ENCODE measurements around the gene ADD1.

ADD1 gene

DNA sequence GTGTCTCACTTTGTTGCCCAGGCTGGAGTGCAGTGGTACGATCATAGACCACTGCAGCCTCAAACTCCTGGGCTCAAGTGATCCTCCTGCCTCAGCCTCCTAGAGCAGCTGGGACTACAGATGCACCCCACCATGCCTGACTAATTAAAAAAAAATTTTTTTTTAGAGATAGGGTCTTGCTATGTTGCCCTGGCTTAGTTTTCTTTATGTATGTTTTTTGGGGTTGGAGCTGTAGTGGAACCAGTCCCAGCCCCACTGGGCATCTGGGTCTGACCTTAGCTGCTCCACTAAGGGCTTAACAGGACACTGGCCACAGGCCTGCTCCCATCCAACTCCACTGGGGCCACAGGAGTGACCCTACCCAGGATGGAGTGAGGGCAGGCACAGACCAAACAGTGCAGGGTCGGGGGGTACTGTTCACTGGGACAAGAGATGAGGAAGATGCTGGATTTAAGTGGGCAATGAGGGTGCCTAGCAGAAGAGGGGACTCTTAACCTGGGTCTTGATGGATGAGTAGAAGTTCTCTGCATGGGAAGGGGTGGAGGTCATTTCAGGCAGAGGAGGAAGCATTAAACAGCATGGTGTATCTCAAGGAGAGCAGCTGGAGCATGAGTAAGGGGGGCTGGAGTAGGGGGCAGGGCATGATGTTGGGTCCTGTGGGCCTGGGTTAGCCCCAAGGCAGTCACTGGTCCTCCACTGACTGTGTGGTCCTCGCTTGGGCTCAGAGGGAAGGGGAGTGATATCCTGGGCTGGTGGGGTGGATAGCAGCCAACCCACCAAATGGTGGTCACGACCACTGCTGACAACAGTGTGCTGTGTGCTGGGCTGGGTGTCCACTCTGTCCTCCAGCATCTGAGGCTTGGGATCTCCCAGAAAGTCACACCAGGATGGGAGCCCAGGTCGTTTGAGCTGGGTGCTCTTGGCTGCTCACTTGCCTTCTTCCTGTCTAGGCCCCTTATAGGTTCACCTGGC lies 24.1 kb upstream of the ADD1 start:
- no peak for DNase-seq
- in situ Hi-C loops (cut with MboI; ENCODE audit: low pct_unique_long_range_greater_than_20kb, low sequenced_read_pairs): no loop called here

DNA sequence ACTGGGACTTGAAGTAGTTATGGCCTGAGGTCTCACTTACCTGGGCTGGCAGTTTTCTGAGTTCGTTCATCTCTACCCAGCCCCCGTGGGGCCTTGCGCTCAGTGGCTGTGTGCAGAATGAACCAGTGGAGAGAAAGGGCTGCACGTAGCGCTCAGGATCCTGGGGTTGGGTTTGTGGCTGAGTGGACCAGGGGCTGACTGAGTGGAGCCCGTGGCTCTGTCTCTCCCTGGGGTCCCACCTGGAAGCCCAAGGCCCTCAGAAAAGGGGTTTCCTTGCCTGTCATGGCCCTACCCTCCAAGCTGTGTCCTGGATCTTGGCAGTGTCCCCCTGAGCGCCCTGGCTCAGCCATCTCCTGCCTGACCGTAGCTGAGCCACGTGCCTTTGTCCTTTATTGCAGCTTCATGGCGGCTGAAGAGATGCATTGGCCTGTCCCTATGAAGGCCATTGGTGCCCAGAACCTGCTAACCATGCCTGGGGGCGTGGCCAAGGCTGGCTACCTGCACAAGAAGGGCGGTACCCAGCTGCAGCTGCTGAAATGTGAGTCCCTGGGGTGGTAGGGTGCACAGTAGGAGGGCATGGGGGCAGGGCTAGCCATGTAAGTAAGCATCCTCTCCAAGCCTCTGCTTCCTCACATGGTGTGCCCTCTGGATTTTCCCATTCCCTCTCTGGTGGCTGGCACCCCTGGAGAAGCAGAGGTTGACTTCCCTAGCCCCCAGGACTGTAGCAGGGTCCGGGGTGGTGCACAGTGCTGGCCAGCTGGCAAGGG lies 23.2 kb upstream of the ADD1 start:
- DNase-seq: no peak
- in situ Hi-C loops (cut with MboI; ENCODE audit: low pct_unique_long_range_greater_than_20kb, low sequenced_read_pairs): no loop called here

- in situ Hi-C loops (cut with MboI; ENCODE audit: low pct_unique_long_range_greater_than_20kb, low sequenced_read_pairs): no loop called here
These were observed 21.0 kb upstream of the ADD1 start for GRCh38 chr4:2822461-2823300.

DNA sequence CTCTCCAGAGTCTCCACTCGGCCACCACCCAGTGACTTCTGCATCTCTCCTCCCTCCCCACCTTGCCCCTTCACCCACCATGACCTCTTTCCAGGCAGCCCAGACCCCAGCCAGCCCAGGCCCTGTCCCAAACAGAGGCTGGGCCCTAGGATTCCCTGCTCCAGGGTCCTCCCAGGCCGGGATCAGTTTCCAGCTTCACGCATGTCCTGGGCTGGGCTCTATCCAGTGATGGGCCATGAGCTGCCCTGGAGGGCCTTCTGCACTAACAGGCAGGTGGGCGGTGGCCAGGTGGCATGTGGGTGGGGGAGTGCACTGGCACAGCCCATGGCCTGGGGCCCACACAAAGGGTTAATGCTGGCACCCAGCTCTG lies 20.4 kb upstream of the ADD1 start:
- in situ Hi-C loops (cut with MboI; ENCODE audit: low pct_unique_long_range_greater_than_20kb, low sequenced_read_pairs): no loop called here
- DNase-seq: no peak

More at GRCh38 chr4:2822461-2823300, 21.0 kb upstream of the ADD1 start:
- DNase-seq: no peak

- in situ Hi-C loops (cut with MboI; ENCODE audit: low pct_unique_long_range_greater_than_20kb, low sequenced_read_pairs): no loop called here
- no peak for DNase-seq
These were observed 19.8 kb upstream of the ADD1 start for GRCh38 chr4:2823671-2824328.

DNA sequence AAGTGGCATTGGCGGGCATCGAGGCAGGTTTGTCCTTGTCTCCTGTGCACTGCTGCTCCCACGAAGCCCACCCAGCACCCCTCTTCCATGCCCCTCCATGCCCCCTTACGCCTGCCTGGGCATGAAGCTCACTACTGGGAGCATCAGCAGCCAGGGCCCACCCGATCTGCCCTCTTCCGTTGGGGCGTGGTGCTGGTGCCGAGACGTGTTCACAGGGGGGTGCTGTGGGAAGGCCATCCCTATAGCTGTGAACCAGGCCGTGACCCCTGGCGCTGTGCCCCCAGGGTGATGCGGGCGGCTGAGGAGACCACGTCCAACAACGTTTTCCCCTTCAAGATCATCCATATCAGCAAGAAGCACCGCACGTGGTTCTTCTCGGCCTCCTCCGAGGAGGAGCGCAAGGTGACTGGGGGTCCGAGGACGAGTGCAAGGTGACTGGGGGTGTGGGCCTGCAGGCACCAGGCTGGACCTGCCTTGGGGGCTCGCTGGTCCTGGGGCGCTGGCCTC lies 19.3 kb upstream of the ADD1 start:
- in situ Hi-C loops (cut with MboI; ENCODE audit: low pct_unique_long_range_greater_than_20kb, low sequenced_read_pairs): no loop called here
- no peak for DNase-seq

DNA sequence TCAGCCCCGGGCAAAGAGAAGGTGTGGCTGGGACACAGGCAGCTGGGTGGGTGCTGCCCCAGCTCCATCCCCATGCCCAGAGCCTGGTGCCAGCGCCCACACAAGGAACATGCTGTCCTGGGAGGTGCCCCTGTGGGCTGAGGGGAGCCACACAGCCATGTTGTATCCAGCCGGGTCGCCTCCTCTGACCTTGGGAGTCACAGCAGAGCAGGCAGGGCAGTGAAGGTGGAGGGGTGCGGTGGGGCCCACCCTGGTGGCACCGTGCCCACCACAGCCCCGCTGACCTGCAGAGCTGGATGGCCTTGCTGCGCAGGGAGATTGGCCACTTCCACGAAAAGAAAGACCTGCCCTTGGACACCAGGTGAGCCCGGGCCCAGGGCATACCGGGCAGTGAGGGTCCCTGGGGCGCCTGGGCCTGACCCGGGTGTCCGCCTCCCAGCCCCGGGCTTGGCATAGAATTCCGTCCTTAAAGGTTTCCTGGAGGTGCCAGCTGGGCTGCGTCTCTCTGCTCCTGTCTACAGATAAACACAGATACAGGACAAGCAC lies 18.7 kb upstream of the ADD1 start:
- in situ Hi-C loops (cut with MboI; ENCODE audit: low pct_unique_long_range_greater_than_20kb, low sequenced_read_pairs): no loop called here
- DNase-seq: no peak

DNA sequence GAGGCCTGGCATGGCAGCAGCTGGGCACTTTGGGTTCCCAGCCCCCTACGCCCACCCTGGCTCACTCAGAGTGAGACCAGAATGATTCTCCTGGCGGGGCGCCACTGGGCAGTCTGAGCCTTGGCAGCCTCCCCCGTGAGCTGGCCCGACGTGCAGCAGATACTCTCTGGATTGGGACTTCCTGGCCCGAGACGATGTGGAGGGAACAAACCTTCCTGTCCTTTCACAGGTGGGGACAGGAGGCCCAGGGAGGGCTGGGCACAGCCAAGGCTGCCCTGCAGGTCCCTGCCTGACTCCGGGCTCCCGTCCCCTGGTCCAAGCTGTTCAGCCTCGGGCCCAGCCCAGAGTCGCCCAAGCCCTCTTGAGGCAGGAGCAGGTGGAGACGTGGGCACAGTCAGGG lies 17.9 kb upstream of the ADD1 start:
- in situ Hi-C loops (cut with MboI; ENCODE audit: low pct_unique_long_range_greater_than_20kb, low sequenced_read_pairs): no loop called here
- no peak for DNase-seq

GRCh38 chr4:2827071-2827873 lies 16.4 kb upstream of the ADD1 start:
- in situ Hi-C loops (cut with MboI; ENCODE audit: low pct_unique_long_range_greater_than_20kb, low sequenced_read_pairs): no loop called here

GRCh38 chr4:2827874-2828751 lies 15.5 kb upstream of the ADD1 start:
- in situ Hi-C loops (cut with MboI; ENCODE audit: low pct_unique_long_range_greater_than_20kb, low sequenced_read_pairs): no loop called here
- no peak for DNase-seq

More at GRCh38 chr4:2827071-2827873, 16.4 kb upstream of the ADD1 start:
- DNase-seq: no peak

DNA sequence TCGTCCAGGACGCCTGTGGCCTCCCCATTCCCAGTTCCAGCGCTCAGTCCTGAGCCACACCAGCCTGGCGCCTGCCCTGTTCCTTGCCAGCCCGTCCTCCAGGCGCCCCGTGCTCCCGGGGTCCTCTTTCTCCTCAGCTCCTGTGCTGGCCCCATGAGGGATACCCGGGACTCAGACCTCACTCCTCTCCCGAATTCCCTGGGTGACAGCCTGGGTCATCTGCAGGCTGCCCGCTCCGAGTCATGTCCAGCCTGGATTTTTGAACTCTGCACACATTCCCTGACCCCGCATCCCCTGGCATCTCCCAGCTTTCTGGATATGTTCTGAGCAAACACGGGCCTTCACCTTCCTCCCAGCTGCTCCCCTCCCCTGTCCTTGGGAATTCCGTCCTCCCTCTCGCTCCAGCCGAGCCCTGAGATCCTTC lies 14.9 kb upstream of the ADD1 start:
- in situ Hi-C loops (cut with MboI; ENCODE audit: low pct_unique_long_range_greater_than_20kb, low sequenced_read_pairs): no loop called here

GRCh38 chr4:2829321-2829932 lies 14.2 kb upstream of the ADD1 start:
- in situ Hi-C loops (cut with MboI; ENCODE audit: low pct_unique_long_range_greater_than_20kb, low sequenced_read_pairs): no loop called here
- no peak for DNase-seq

More for the DNA sequence above, 14.9 kb upstream of the ADD1 start:
- no peak for DNase-seq

- no peak for DNase-seq
- in situ Hi-C loops (cut with MboI; ENCODE audit: low pct_unique_long_range_greater_than_20kb, low sequenced_read_pairs): no loop called here
These were observed 13.7 kb upstream of the ADD1 start for GRCh38 chr4:2829933-2830451.

GRCh38 chr4:2830632-2831610 lies 12.7 kb upstream of the ADD1 start:
- DNase-seq: no peak
- in situ Hi-C loops (cut with MboI; ENCODE audit: low pct_unique_long_range_greater_than_20kb, low sequenced_read_pairs): no loop called here

Measured in KBM-7 (cell line).